Motor neuron (in vitro differentiated cells): ENCODE measurements around the gene OR10A7. TPM values are rescaled to one million over a fixed set of nuclear protein-coding genes. Genes with fewer than 3 reads are reported as not detected.
"Not testable (repeated sequence)": the region's sequence is repeated elsewhere in the genome, so short reads cannot be mapped to it uniquely, and the experiment has no call there.

Source experiments
- ATAC-seq, 8 experiments: fragments of 200-7000 bp; cut with Tn5 transposase; replicated peaks in 6 of 8; 2 replicates each; pipeline ENCODE4 v1.8.0; 2021; ENCODE audit warnings: mild to moderate bottlenecking in 8 of 8, moderate library complexity in 8 of 8
- H3K27ac ChIP-seq, 2 donors: fragments of 250-450 bp; sonication (Bioruptor Pico); 2 replicates each; pipeline ENCODE4 v1.9.0; 2021; ENCODE audit warnings: antibody characterized with exemption in 2 of 2, mild to moderate bottlenecking in 2 of 2, moderate library complexity in 1 of 2
- H3K4me1 ChIP-seq, 2 donors: fragments of 250-450 bp; sonication (Bioruptor Pico); replicated peaks in 1 of 2; 2 replicates each; pipeline ENCODE4 v1.6.1; 2021; ENCODE audit warnings: antibody characterized with exemption in 2 of 2, mild to moderate bottlenecking in 2 of 2, moderate library complexity in 1 of 2
- H3K4me3 ChIP-seq, 5 donors: fragments of 250-450 bp; sonication (Bioruptor Pico); 2 replicates each; pipeline ENCODE4 v1.9.0; 2021; ENCODE audit warnings: antibody characterized with exemption in 5 of 5, mild to moderate bottlenecking in 5 of 5, moderate library complexity in 4 of 5
- WGBS, 10 experiments: fragments of 450-650 bp; shearing (Covaris generic); methylation state at CpG; one replicate each; pipeline ENCODE4 v1.0.0; 2022; 5-methylcytosine and 5-hydroxymethylcytosine counted together
- in situ Hi-C, 9 experiments: fragments of 400-800 bp; cut with MboI; loops; one replicate each; pipeline ENCODE4 v1.15.0; 2021; ENCODE audit warnings: low sequenced_read_pairs in 9 of 9, low pct_unique_long_range_greater_than_20kb in 2 of 9; ENCODE audit not compliant: unreplicated experiment in 9 of 9
- total RNA-seq, 8 experiments: library from RNA; unstranded; fragments of 300-600 nt; gene quantifications; 2 replicates each; pipeline versions ENCODE4 v1.2.3 to v1.2.4, GENCODE V29; 2022

The OR10A7 gene, protein sequence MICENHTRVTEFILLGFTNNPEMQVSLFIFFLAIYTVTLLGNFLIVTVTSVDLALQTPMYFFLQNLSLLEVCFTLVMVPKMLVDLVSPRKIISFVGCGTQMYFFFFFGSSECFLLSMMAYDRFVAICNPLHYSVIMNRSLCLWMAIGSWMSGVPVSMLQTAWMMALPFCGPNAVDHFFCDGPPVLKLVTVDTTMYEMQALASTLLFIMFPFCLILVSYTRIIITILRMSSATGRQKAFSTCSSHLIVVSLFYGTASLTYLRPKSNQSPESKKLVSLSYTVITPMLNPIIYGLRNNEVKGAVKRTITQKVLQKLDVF
- under 1 TPM in 1 of 8 experiments, not detected in 7; 0.21 TPM for total RNA-seq

DNA sequence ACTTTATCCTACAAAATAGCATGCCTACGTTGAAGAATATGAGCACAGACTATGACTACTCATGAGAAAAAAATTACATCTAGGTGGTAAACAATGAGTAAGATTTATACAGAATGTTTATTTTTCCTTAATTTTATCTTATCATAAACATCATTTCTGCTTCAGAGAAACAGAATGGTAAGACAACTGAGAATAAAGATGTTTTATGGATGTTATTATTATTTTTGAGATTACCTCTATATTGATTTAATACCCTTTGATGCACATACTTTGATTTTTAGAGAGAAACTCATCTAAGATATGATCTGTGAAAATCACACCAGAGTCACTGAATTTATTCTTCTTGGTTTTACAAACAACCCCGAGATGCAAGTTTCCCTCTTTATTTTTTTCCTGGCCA lies at the start of gene OR10A7:
Gene OR10A7 (plus strand): TSS at position 301 of the 400 bp plus-strand sequence. CDS start 0 bp downstream, at position 301.
- Histone ChIP-seq H3K4me1 (no peaks in the 10 kb centered on the region), H3K4me3 (no peak within 1 kb of the TSS), H3K27ac (no peak within 1 kb of the TSS)
- in situ Hi-C loops: no loop called here
- ATAC-seq: no peak
- WGBS, 10 experiments: 0 to 100% (median 82%) methylated on average over 1 to 2 of the region's 2 CpGs; no CpG with 5 or more reads in 1 of the 10 experiments

DNA sequence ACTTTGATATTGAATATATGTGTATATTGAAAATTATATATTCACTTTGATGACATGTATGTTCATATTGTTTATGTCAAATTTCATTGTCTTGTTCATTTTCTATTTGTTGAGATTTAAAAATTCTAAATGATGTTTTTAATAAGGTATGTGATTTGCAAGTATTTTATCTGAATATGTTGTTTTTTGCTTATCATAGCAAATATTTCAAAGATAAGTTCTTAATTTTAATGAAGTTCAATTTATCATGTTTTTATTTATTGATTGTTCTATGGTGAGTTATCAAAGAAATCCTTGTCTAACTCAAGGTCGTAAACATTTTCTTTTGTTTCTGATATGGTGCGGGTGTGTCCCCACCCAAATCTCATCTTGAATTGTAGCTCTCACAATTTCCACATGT lies 49.4 kb upstream of the OR10A7 start:
- H3K27ac ChIP-seq: no peak overlapping the region
- WGBS, 10 experiments: 13 to 100% (median 93%) methylated on average over 1 to 2 of the region's 2 CpGs; no CpG with 5 or more reads in 1 of the 10 experiments
- no peak overlapping the region for H3K4me3 ChIP-seq
- H3K4me1 ChIP-seq: peaks cover 0 to 4% of the 10 kb centered on the region in 2 donors
- in situ Hi-C loops: no loop called here
- ATAC-seq: no peak

- H3K4me3 ChIP-seq, H3K4me1 ChIP-seq, H3K27ac ChIP-seq, ATAC-seq, in situ Hi-C loops: not testable (repeated sequence)
- 0 to 100% (median 49%) methylated on average over 1 to 2 of the region's 2 CpGs; no CpG with 5 or more reads in 4 of the 10 experiments for WGBS, 10 experiments
Measured at GRCh38 chr12:55171846-55172245, 49.0 kb upstream of the OR10A7 start.

GRCh38 chr12:55172686-55173085 lies 48.1 kb upstream of the OR10A7 start:
- in situ Hi-C loops: no loop called here
- 0 to 100% methylated on average over 1 of the region's 1 CpG; no CpG with 5 or more reads in 8 of the 10 experiments for WGBS, 10 experiments

DNA sequence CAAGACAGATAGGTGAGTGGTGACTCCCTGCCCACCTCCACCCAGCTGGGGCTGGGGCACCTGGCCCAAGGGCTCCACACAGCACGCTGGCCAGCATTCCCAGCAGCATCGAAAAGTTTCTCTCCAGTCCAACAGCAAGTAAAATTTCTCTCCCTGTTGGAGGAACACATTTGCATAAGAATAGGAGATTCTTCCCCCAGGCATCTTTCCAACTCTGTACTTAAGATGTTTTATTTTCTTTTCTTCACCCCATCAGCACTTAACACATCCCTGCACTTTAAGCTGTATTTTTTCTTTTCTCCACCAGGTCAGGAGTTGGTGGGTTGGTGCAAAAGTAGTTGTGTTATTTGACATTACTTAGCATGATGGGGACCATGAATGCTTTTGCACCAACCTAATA lies 47.4 kb upstream of the OR10A7 start:
- H3K4me3 ChIP-seq: no peak overlapping the region
- H3K27ac ChIP-seq: no peak overlapping the region
- in situ Hi-C loops: no loop called here
- 20 to 100% (median 90%) methylated on average over 1 to 2 of the region's 2 CpGs; no CpG with 5 or more reads in 5 of the 10 experiments for WGBS, 10 experiments
- H3K4me1 ChIP-seq: no peaks in the 10 kb centered on the region
- ATAC-seq: no peak

More at GRCh38 chr12:55172686-55173085, 48.1 kb upstream of the OR10A7 start:
- Histone ChIP-seq H3K4me1 (no peaks in the 10 kb centered on the region), H3K27ac (no peak overlapping the region), H3K4me3 (no peak overlapping the region)
- no peak for ATAC-seq

- ATAC-seq: no peak
- in situ Hi-C loops: loop anchor here in 6 of 9 experiments (10.0 to 25.0 kb wide), 3 partner anchors 424 to 449 kb away; partner anchors contain the start of gene OR10P1 (in 3 of the 6)
- no peak overlapping the region for H3K4me3 ChIP-seq
- WGBS, 10 experiments: 0 to 38% (median 0%) methylated on average over 1 to 2 of the region's 2 CpGs; no CpG with 5 or more reads in 1 of the 10 experiments
- no peaks in the 10 kb centered on the region for H3K4me1 ChIP-seq
- no peak overlapping the region for H3K27ac ChIP-seq
Measured at GRCh38 chr12:55188573-55188972, 32.3 kb upstream of the OR10A7 start.

- peak; percentile 57 to 92 (median 75) for ATAC-seq
- in situ Hi-C loops: loop anchor here in 6 of 9 experiments (10.0 to 25.0 kb wide), 3 partner anchors 423 to 448 kb away; partner anchors contain the start of gene OR10P1 (in 3 of the 6)
- no peak overlapping the region for H3K27ac ChIP-seq
- no peak overlapping the region for H3K4me3 ChIP-seq
- no peaks in the 10 kb centered on the region for H3K4me1 ChIP-seq
- WGBS, 10 experiments: 0 to 6% (median 0%) methylated on average over 1 to 4 of the region's 4 CpGs
Measured at GRCh38 chr12:55188974-55189556, 31.8 kb upstream of the OR10A7 start.

- H3K27ac ChIP-seq: no peak overlapping the region
- ATAC-seq: no peak
- in situ Hi-C loops: loop anchor here in 7 of 9 experiments (10.0 to 25.0 kb wide), 4 partner anchors 418 to 443 kb away; partner anchors contain the start of gene OR10P1 (in 3 of the 7)
- no peaks in the 10 kb centered on the region for H3K4me1 ChIP-seq
- WGBS, 10 experiments: 11 to 100% (median 86%) methylated on average over 2 to 3 of the region's 3 CpGs; no CpG with 5 or more reads in 4 of the 10 experiments
- no peak overlapping the region for H3K4me3 ChIP-seq
Measured at GRCh38 chr12:55194382-55194781, 26.4 kb upstream of the OR10A7 start.

DNA sequence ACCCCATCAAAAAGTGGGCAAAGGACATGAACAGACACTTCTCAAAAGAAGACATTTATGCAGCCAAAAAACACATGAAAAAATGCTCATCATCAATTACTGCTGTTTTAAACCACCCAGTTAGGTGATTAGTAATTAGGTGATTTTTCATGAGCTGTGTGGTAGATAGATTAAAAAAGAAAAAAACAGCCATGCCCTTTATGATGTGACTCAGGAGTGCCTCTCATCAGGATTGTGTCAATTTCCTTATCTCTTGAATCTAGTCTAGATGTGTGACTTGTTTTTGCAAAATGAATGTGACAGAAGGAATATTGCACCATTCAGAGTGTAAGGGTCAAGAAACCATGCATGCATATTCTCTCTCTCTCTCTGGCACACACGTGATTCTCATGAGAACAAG lies 5.7 kb downstream of the OR10A7 start:
- Histone ChIP-seq H3K4me3 (no peak overlapping the region), H3K27ac (no peak overlapping the region), H3K4me1 (no peaks in the 10 kb centered on the region)
- WGBS, 10 experiments: 0 to 89% (median 50%) methylated on average over 1 of the region's 1 CpG; no CpG with 5 or more reads in 5 of the 10 experiments
- in situ Hi-C loops: no loop called here
- peak in 2 of 8 experiments; percentile 17 to 25 for ATAC-seq

- H3K27ac ChIP-seq: no peak overlapping the region
- in situ Hi-C loops: no loop called here
- no peaks in the 10 kb centered on the region for H3K4me1 ChIP-seq
- H3K4me3 ChIP-seq: no peak overlapping the region
- no peak for ATAC-seq
- WGBS, 10 experiments: 0 to 69% (median 49%) methylated on average over 3 of the region's 3 CpGs; no CpG with 5 or more reads in 1 of the 10 experiments
Measured at GRCh38 chr12:55227643-55228042, 6.8 kb downstream of the OR10A7 start.

- in situ Hi-C loops: no loop called here
- Histone ChIP-seq H3K4me1 (peaks cover 3 to 4% of the 10 kb centered on the region in 2 donors), H3K4me3 (no peak within 1 kb of the TSS), H3K27ac (no peak within 1 kb of the TSS)
- WGBS, 10 experiments: 5 to 100% (median 44%) methylated on average over 1 to 3 of the region's 3 CpGs; no CpG with 5 or more reads in 3 of the 10 experiments
- ATAC-seq: no peak
Measured at GRCh38 chr12:55244309-55244708, 23.5 kb downstream of the OR10A7 start, which contains the start of gene OR6C74. OR6C74 (plus strand) TSS chr12:55244609; CDS start chr12:55247288, 2,679 bp downstream.

GRCh38 chr12:55246159-55246558 lies 25.3 kb downstream of the OR10A7 start:
- peak in 5 of 8 experiments; percentile 61 to 100 (median 75) for ATAC-seq

DNA sequence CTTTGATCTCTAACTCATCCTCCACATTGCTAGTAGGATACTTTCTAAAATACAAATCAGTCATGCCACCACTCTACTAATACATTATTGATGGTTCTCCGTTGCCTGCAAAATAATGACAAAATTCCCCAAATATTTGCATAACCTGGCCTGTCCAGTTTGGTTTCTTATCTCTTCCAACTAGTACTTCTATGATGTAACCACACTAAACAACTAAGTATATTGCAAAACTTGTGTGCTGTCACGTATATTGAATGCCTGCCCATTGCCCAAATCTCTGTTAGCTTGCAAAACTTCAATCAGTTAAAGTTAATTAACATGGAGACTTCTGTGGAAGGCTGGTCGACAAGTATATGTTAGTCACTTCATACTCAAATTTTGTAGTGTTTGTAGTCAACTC lies 30.1 kb downstream of the OR10A7 start:
- Histone ChIP-seq H3K4me1 (peaks cover 3 to 4% of the 10 kb centered on the region in 2 donors), H3K27ac (no peak overlapping the region), H3K4me3 (no peak overlapping the region)
- 0 to 92% (median 79%) methylated on average over 1 to 3 of the region's 3 CpGs; no CpG with 5 or more reads in 1 of the 10 experiments for WGBS, 10 experiments
- no peak for ATAC-seq
- in situ Hi-C loops: no loop called here

More at GRCh38 chr12:55246159-55246558, 25.3 kb downstream of the OR10A7 start:
- in situ Hi-C loops: no loop called here
- no peak overlapping the region for H3K4me3 ChIP-seq
- 0 to 44% (median 17%) methylated on average over 1 of the region's 1 CpG; no CpG with 5 or more reads in 3 of the 10 experiments for WGBS, 10 experiments
- H3K4me1 ChIP-seq: peaks cover 3 to 4% of the 10 kb centered on the region in 2 donors
- no peak overlapping the region for H3K27ac ChIP-seq
